K562 (cell line): Measurements from ENCODE around the gene SELPLG. TPM values are rescaled to one million over a fixed set of nuclear protein-coding genes. Genes with fewer than 3 reads are reported as not detected.

Experiments
- CHCHD3 ChIP-seq: fragments of 250-450 bp; sonication (Bioruptor Pico); IDR thresholded peaks from 2 replicates; pipeline ENCODE4 v2.1.2; 2022; ENCODE audit warnings: mild to moderate bottlenecking
- ETV5 ChIP-seq: sonication (generic); formaldehyde crosslinking; IDR thresholded peaks from 2 replicates; pipeline ENCODE4 v1.4.0; 2020; ENCODE audit warnings: low read depth, mild to moderate bottlenecking, missing genetic modification reagents
- FOXA1 ChIP-seq: fragments of 450-650 bp; IDR thresholded peaks from 2 replicates; pipeline ENCODE4 v1.6.1; 2016; ENCODE audit warnings: mild to moderate bottlenecking, borderline replicate concordance
- HDGF ChIP-seq: fragments of 450-650 bp; IDR thresholded peaks from 2 replicates; pipeline ENCODE4 v1.6.1; 2016
- HES1 ChIP-seq: fragments of 450-650 bp; IDR thresholded peaks from 2 replicates; pipeline ENCODE4 v1.6.1; 2016; ENCODE audit warnings: low read depth, mild to moderate bottlenecking, moderate library complexity
- HMGXB4 ChIP-seq: sonication (generic); formaldehyde crosslinking; IDR thresholded peaks from 2 replicates; pipeline ENCODE4 v1.8.1; 2023; ENCODE audit warnings: mild to moderate bottlenecking, missing genetic modification reagents
- LEF1 ChIP-seq: fragments of 450-650 bp; IDR thresholded peaks from 2 replicates; pipeline ENCODE4 v1.6.1; 2016; ENCODE audit warnings: mild to moderate bottlenecking
- MAFK ChIP-seq: IDR thresholded peaks from 2 replicates; pipeline ENCODE4 v1.6.1; 2011; ENCODE audit warnings: low read length, improper control_type of control experiment
- MCM7 ChIP-seq, 2 experiments: fragments of 450-650 bp; IDR thresholded peaks; 2 replicates each; pipeline ENCODE4 v1.6.1; 2016 to 2018
- MTA1 ChIP-seq: fragments of 450-650 bp; IDR thresholded peaks from 2 replicates; pipeline ENCODE4 v1.6.1; 2017; ENCODE audit warnings: borderline replicate concordance
- NFIX ChIP-seq: fragments of 250-450 bp; sonication (Bioruptor Pico); IDR thresholded peaks from 2 replicates; pipeline ENCODE4 v1.4.0; 2020; ENCODE audit warnings: low read depth, mild to moderate bottlenecking, moderate library complexity
- RUNX1 ChIP-seq: sonication (generic); IDR thresholded peaks from 2 replicates; pipeline ENCODE4 v1.6.1; 2016; ENCODE audit warnings: antibody characterized with exemption, low read depth
- THAP7 ChIP-seq: fragments of 250-450 bp; sonication (Bioruptor Pico); IDR thresholded peaks from 2 replicates; pipeline ENCODE4 v1.5.0; 2021
- ZBTB12 ChIP-seq: fragments of 250-450 bp; sonication (Bioruptor Pico); IDR thresholded peaks from 2 replicates; pipeline ENCODE4 v1.4.0; 2020
- ZNF133 ChIP-seq: fragments of 250-450 bp; sonication (Bioruptor Pico); IDR thresholded peaks from 2 replicates; pipeline ENCODE4 v1.4.0; 2020; ENCODE audit warnings: mild to moderate bottlenecking
- ZNF316 ChIP-seq: fragments of 450-650 bp; IDR thresholded peaks from 2 replicates; pipeline ENCODE4 v1.6.1; 2016
- polyA plus RNA-seq, 8 experiments: library from polyadenylated mRNA; depleted of rRNA in 4 of 8; stranded (reverse) in 5 of 8; unstranded in 3 of 8; fragments of >200 nt; fragmentation: Nextera tagmentation in 2 of 8; fragmentation: Illumina TruSeq in 1 of 8; extraction: Ambion mirVana in 2 of 8; extraction: Trizol in 1 of 8; gene quantifications; 2 replicates each; pipeline versions ENCODE4 v1.2.1 to v1.2.3, GENCODE V29; 2011 to 2014; ENCODE audit warnings: inconsistent platforms in 1 of 8, missing spikeins in 1 of 8
- total RNA-seq, 7 experiments: library from RNA; depleted of rRNA in 6 of 7; stranded (reverse); fragments of >200 nt in 6 of 7; fragmentation: Illumina TruSeq in 2 of 7; extraction: Trizol in 2 of 7; gene quantifications; 2 replicates each; pipeline versions ENCODE4 v1.2.1 to v1.2.3, GENCODE V29; 2011 to 2021; ENCODE audit warnings: low replicate concordance in 1 of 7
- TF ChIP-seq, protein P1 (sequence below): fragments of 450-650 bp; IDR thresholded peaks from 2 replicates; pipeline ENCODE4 v1.6.1; 2018; ENCODE audit not compliant: partially characterized antibody
- TF ChIP-seq, protein P2 (sequence below), 2 experiments: IDR thresholded peaks in 1 of 2; conservative IDR thresholded peaks in 1 of 2; 2 replicates each; pipeline ENCODE4 v1.6.1; 2016; ENCODE audit warnings: low read depth in 2 of 2, mild to moderate bottlenecking in 1 of 2, missing compliant biosample characterization in 1 of 2, missing genetic modification characterization in 1 of 2, moderate library complexity in 1 of 2

Gene SELPLG
- total and polyA plus RNA-seq, 9 of the 15 experiments (the other 6 are each of a cell fraction or from before 2014, with no cell fraction given) = 0.22 to 10.2 (median 1.7) TPM

DNA sequence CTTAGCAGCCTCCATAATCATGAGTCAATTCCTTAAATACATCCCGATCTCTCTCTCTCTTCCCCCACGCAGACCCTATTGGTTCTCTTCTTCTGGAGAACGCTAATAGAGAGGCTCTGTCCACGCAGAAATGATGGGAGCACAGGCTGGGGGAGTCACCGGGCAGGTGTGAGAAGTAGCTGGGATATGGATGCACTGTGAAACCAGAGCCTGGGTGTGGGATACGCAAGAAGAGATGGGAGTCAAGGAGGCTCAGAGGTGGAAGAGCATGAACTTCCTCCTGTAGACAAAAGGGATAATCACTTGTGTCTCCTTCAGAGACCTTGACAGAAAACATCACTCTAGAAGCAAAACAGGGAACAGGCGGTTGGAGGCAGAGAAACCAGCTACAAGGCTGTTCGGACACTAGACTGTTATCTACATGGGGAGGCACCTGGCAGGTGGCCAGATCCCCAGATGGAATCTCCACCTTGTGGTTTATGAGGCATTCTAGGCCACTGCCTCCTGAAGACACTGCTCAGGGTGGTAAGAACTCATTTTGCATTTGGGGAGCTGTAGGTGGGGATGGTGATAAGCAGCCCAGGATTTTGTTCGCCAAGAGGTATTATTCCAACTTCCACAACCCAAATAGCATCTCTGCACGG, 7.2 kb upstream of the SELPLG start (continued):
- TF ChIP-seq HES1 (0 out of 2 replicates have a peak, but pooled peaks have one; percentile 36), ZNF133 (CRISPR knock-in tag) (no peak), ZBTB12 (CRISPR knock-in tag) (no peak), ZNF316 (no peak), FOXA1 (no peak), NFIX (CRISPR knock-in tag) (peak; percentile 76), MTA1 (peak; percentile 73; the same call in 1 of the 2 replicates), HMGXB4 (no peak), CHCHD3 (no peak), RUNX1 (peak; percentile 20; the same call in 1 of the 2 replicates), ETV5 (CRISPR knock-in tag) (no peak), LEF1 (peak; percentile 79; the same call in 1 of the 2 replicates), HDGF (no peak), MCM7 (IDR thresholded peaks at IDR 0.05) (no peak), THAP7 (CRISPR knock-in tag) (no peak), MAFK (no peak)
- TF ChIP-seq, protein P1, sequence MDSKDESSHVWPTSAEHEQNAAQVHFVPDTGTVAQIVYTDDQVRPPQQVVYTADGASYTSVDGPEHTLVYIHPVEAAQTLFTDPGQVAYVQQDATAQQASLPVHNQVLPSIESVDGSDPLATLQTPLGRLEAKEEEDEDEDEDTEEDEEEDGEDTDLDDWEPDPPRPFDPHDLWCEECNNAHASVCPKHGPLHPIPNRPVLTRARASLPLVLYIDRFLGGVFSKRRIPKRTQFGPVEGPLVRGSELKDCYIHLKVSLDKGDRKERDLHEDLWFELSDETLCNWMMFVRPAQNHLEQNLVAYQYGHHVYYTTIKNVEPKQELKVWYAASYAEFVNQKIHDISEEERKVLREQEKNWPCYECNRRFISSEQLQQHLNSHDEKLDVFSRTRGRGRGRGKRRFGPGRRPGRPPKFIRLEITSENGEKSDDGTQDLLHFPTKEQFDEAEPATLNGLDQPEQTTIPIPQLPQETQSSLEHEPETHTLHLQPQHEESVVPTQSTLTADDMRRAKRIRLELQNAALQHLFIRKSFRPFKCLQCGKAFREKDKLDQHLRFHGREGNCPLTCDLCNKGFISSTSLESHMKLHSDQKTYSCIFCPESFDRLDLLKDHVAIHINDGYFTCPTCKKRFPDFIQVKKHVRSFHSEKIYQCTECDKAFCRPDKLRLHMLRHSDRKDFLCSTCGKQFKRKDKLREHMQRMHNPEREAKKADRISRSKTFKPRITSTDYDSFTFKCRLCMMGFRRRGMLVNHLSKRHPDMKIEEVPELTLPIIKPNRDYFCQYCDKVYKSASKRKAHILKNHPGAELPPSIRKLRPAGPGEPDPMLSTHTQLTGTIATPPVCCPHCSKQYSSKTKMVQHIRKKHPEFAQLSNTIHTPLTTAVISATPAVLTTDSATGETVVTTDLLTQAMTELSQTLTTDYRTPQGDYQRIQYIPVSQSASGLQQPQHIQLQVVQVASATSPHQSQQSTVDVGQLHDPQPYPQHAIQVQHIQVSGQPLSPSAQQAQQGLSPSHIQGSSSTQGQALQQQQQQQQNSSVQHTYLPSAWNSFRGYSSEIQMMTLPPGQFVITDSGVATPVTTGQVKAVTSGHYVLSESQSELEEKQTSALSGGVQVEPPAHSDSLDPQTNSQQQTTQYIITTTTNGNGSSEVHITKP = peak; percentile 88
- TF ChIP-seq, protein P2, sequence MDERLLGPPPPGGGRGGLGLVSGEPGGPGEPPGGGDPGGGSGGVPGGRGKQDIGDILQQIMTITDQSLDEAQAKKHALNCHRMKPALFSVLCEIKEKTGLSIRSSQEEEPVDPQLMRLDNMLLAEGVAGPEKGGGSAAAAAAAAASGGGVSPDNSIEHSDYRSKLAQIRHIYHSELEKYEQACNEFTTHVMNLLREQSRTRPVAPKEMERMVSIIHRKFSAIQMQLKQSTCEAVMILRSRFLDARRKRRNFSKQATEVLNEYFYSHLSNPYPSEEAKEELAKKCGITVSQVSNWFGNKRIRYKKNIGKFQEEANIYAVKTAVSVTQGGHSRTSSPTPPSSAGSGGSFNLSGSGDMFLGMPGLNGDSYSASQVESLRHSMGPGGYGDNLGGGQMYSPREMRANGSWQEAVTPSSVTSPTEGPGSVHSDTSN (CRISPR knock-in tag; IDR thresholded peaks at IDR 0.05; ENCODE audit: low read depth) = no peak
- TF ChIP-seq, protein P2 (tag; conservative IDR thresholded peaks at IDR 0.05; ENCODE audit: low read depth) = 0 out of 2 replicates have a peak, but pooled peaks have one; percentile 16
